Left colon (tissue), 2 donors: Measurements from ENCODE around the gene SH3GLB1. TPM values are rescaled to one million over a fixed set of nuclear protein-coding genes. Genes with fewer than 3 reads are reported as not detected.
"Not testable (repeated sequence)": the region's sequence is repeated elsewhere in the genome, so short reads cannot be mapped to it uniquely, and the experiment has no call there.

Source experiments
- ATAC-seq: fragments of 200-7000 bp; cut with Tn5 transposase; one replicate; pipeline ENCODE4 v1.9.1; 2020; ENCODE audit warnings: mild to moderate bottlenecking, moderate library complexity
- DNase-seq, 2 donors: peaks; one replicate each; pipeline ENCODE4 v3.0.0-alpha.2; 2020
- intact Hi-C, 2 donors: fragments of 100-400 bp; cut with DNase I in 1 of 2; cut with micrococcal nuclease in 1 of 2; formaldehyde crosslinking; loops; one replicate each; pipeline versions ENCODE4 v1.11.2 to v1.14.0; 2022; cut with DNase I, micrococcal nuclease
- long read RNA-seq: library from polyadenylated mRNA; unstranded; transcript quantifications from one replicate; pipeline ENCODE4 v2.0.0, GENCODE V29; 2021
- total RNA-seq, 2 donors: library from RNA; stranded (reverse); fragmentation: NEBNext Ultra II Directional; extraction: Animal tissue kit (Norgen Biotek cat#: 25700); gene quantifications; one replicate each; pipeline ENCODE4 v1.2.1, GENCODE V29; 2021
- donor health status: DM: no; HTN: no; CAD: no.
- donor health status: DM: yes; HTN: yes; CAD: no.

Gene SH3GLB1
- 100 to 1,000 TPM; 118 to 122 TPM for total RNA-seq
- long read RNA-seq, full-length matches to known transcripts, result 196 of 236 reads
- long read RNA-seq, partial matches to known transcripts, result 27 of 236 reads
- long read RNA-seq, other reads (novel, unspliced or antisense), result 13 of 236 reads

GRCh38 chr1:86704458-86704971 lies at the start of gene SH3GLB1:
Gene SH3GLB1 (plus strand): TSS chr1:86704576. CDS start chr1:86704900, 324 bp downstream.
- intact Hi-C loops, result no loop called here
- ATAC-seq (peak; percentile 87), DNase-seq (peak; percentile 87 to 96)

GRCh38 chr1:86658381-86658780 lies 46.0 kb upstream of the SH3GLB1 start:
- intact Hi-C loops, ATAC-seq: not testable (repeated sequence)

GRCh38 chr1:86666368-86666767 lies 38.0 kb upstream of the SH3GLB1 start:
- ATAC-seq (no peak), DNase-seq (no peak)
- intact Hi-C loops, result no loop called here

More at GRCh38 chr1:86658381-86658780, 46.0 kb upstream of the SH3GLB1 start:
- DNase-seq, result not testable (repeated sequence)

GRCh38 chr1:86687595-86687994 lies 16.8 kb upstream of the SH3GLB1 start:
- DNase-seq (no peak), ATAC-seq (peak; percentile 66)
- intact Hi-C loops, result loop anchor here in 1 of 2 donors (5.0 kb wide), 1 partner anchor 215 kb away; no protein-coding TSS in a partner anchor

- DNase-seq (no peak), ATAC-seq (no peak)
- intact Hi-C loops, result no loop called here
Measured at GRCh38 chr1:86692641-86693040, 11.7 kb upstream of the SH3GLB1 start.

GRCh38 chr1:86695400-86695799 lies 9.0 kb upstream of the SH3GLB1 start:
- no peak for DNase-seq
- no peak for ATAC-seq
- intact Hi-C loops, result no loop called here

GRCh38 chr1:86696522-86696921 lies 7.9 kb upstream of the SH3GLB1 start:
- intact Hi-C loops, result no loop called here
- DNase-seq (no peak), ATAC-seq (no peak)

- intact Hi-C loops, result no loop called here
- DNase-seq (no peak), ATAC-seq (no peak)
Measured at GRCh38 chr1:86699186-86699585, 5.2 kb upstream of the SH3GLB1 start.

GRCh38 chr1:86701731-86702130 lies 2.6 kb upstream of the SH3GLB1 start:
- intact Hi-C loops, result no loop called here
- ATAC-seq, result no peak
- DNase-seq, result no peak

GRCh38 chr1:86702954-86703494 lies 1.4 kb upstream of the SH3GLB1 start:
- ATAC-seq, DNase-seq, intact Hi-C loops: not testable (repeated sequence)

- DNase-seq, result peak in 1 of 2 donors; percentile 27
- ATAC-seq, result peak; percentile 36
- intact Hi-C loops, result no loop called here
Measured at GRCh38 chr1:86703696-86704457, 499 bp upstream of the SH3GLB1 start.

GRCh38 chr1:86704972-86705664 lies 742 bp downstream of the SH3GLB1 start:
- DNase-seq (peak; percentile 67 to 71), ATAC-seq (peak; percentile 70)
- intact Hi-C loops, result no loop called here

- ATAC-seq, result no peak
- no peak for DNase-seq
- intact Hi-C loops, result no loop called here
Measured at GRCh38 chr1:86705665-86705985, 1.2 kb downstream of the SH3GLB1 start.

- DNase-seq (no peak), ATAC-seq (no peak)
- intact Hi-C loops, result no loop called here
Measured at GRCh38 chr1:86706018-86706635, 1.8 kb downstream of the SH3GLB1 start.

GRCh38 chr1:86708920-86709319 lies 4.5 kb downstream of the SH3GLB1 start:
- DNase-seq (no peak), ATAC-seq (no peak)
- intact Hi-C loops, result no loop called here

- no peak for ATAC-seq
- intact Hi-C loops, result no loop called here
- no peak for DNase-seq
Measured at GRCh38 chr1:86712088-86712860, 7.9 kb downstream of the SH3GLB1 start.

GRCh38 chr1:86713477-86713876 lies 9.1 kb downstream of the SH3GLB1 start:
- intact Hi-C loops, result no loop called here
- ATAC-seq (no peak), DNase-seq (no peak)

GRCh38 chr1:86714159-86714558 lies 9.8 kb downstream of the SH3GLB1 start:
- ATAC-seq (peak; percentile 52), DNase-seq (no peak)
- intact Hi-C loops, result no loop called here
